SIG-M5 (cell line): ENCODE data around the gene SOX9.
"Not testable (repeated sequence)": the region's sequence is repeated elsewhere in the genome, so short reads cannot be mapped to it uniquely, and the experiment has no call there.

Source experiments
- DNase-seq: peaks from one replicate; lab custom pipeline; 2025; lab: John Stamatoyannopoulos, UW

The SOX9 gene

DNA sequence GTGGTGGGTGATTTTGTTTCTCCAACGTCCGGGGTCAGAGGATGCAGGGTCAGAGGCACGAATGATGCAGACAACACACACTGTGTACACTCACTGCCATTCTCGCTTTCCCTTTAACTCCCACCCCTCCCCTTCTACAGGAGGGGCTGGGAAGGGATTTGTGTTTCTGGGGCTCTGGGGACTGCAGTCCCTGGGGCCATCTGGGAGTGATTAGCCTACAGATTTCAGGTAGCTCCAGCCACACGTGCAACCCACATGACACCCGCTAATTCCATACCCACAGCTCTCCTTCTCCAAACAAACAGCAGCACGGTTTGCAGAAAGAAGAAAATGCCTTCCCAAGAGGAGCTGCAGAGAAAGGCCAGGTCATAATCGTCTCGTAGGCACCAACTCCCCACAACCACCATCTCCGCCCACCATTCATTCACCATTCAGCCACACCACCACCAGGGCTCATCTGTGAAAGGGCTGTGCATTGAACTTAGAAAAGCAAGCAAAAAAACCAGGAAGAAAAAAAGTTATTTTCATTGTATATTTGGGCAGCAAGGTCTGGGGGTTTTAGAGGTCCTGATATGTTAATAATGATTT, 9.4 kb upstream of the SOX9 start:
- DNase-seq = no peak

DNA sequence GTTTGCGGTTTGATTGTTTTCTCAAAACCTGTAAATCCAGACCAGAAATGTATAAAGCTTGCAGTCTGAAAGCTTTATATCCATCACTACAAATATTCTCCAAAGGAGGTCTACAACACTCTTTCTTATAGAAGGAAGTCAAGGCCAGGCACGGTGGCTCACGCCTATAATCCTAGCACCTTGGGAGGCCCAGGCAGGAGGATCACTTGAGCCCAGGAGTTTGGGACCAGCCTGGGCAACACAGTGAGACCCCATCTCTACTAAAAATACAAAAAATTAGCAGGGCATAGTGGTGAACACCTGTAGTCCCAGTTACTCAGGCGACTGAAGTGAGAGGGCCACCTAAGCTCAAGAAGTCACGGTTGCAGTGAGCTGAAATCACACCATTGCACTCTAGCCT, 8.9 kb upstream of the SOX9 start:
- not testable (repeated sequence) for DNase-seq

DNA sequence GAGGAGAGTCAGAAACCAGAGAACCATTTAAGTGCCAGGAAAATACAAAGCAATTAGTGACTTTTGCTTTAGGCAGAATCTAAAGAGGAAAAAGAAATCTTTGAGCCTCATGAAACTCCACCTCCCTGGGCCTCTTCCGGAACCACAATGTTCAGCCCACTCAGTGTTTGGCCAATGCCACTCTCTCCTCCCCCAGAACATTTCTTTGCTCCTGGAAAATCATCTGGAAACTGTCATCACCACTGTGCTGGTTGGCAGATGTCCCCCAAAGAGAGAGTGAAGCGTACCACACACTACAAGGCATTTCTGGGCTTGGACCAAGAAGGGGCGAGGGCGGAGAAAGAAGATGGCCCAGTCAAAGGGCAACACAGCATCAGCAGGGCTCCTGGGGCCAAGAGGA, 7.1 kb upstream of the SOX9 start:
- DNase-seq = no peak

DNA sequence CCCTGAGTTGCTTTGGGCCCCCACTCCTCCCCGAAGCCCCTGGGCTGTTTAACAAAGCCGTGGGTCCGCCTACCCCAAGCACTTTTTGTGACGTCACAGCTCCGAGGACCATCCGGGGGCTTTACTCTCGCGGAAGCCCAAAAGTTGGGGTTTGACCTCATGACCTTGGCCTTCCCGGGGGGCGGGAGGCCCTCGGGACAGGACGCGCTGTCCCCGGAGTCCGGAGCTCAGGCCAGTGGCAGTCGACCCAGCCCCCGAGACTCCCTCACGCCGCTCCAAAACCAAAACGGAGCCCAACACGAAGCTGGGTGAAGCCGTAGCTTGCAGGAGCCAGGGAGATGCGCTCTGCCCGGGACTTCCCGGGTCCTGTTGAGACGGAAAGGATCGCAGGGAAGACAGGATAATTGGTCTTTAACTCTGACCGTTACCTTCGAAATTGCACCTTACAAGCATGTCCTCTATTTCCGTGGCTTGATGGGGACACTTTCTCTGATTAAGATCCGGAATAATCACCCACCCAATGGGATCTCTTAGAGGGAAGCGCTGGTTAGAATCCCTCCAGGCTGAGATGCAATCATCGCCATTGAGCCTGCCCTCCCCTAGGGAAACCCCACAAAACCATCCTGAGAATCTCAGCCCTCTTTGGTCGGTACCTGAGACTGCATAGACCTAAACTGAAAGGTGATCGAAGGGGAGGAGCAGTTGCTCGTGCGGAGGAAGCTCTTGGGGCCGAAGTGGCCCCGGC, 4.9 kb upstream of the SOX9 start:
- no peak for DNase-seq

DNA sequence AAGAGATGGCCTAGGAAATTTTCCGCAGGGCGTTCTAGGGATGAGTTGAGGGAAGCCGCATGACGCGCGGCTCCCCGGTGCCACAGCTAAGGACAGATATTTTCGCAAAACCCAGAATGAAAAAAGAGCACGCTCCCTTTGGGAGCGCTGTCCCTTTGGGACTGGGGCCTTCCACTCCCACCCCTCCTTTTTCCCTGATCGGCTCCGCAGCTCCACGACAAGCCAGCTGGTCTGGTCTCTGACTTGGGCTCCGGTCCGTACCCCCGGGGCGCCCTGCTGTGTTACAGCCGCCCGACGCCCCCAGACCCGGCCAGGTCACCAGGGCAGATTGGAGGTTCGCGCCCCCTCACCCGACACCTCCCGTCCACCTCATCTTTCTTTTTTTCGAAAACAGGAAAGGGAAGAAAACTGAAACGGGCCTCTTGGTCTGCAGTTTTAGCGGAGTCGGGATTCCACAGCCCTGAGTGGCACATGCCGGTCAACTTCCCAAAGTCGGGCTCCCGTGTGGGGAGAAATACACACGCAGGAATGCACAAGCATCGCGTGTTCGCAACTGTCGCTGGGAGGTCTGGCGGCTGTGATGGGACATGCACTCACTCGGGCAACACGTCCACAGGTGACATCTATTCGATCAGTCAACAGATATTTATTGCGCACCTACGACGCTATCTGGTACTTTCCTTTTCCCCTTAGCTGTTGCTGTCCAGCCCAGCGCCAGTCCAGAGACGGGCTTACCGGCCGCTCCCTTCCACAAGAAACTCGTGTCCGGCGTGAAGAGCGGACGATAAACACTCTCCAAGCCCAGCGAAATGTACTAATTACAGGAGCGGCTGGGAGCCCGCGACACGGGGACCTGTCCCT, 3.9 kb upstream of the SOX9 start:
- no peak for DNase-seq

- DNase-seq = no peak
Measured at GRCh38 chr17:72117535-72118334, 3.1 kb upstream of the SOX9 start.

DNA sequence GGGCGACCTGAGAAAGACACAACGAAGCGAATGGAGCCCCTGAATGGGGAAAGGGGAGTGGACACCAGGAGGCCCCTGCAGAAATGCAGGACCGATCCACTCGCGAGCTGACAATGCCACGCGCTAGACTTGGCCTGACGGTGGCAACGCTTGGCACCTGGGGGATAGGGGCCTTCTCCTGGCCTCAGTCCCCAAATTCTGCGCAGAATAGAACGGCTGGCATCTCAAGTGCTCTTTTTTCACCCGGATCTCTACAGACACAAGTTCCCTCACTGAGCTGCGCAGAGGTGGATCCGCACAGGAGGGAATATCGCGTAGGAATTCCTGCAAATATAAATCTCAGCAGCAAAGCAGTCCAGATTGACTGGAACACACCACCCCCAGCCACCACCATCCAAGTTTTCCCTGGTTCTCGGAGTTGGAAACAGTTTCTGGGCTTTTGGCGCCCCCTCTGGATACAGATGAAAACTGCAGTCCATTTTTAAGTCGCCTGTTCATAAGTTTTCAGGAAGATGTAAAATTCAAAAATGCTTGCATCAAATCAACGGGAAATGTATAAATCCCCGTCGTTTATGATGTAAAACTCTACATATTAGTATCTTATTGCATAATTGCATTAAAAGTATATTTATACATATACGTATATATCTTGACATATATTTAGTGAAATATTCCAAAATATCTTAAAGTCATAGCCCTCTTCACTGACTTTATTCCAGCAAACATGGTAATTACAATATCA, 2.3 kb upstream of the SOX9 start:
- DNase-seq = no peak

- DNase-seq = no peak
Measured at GRCh38 chr17:72119077-72119872, 1.5 kb upstream of the SOX9 start.

DNA sequence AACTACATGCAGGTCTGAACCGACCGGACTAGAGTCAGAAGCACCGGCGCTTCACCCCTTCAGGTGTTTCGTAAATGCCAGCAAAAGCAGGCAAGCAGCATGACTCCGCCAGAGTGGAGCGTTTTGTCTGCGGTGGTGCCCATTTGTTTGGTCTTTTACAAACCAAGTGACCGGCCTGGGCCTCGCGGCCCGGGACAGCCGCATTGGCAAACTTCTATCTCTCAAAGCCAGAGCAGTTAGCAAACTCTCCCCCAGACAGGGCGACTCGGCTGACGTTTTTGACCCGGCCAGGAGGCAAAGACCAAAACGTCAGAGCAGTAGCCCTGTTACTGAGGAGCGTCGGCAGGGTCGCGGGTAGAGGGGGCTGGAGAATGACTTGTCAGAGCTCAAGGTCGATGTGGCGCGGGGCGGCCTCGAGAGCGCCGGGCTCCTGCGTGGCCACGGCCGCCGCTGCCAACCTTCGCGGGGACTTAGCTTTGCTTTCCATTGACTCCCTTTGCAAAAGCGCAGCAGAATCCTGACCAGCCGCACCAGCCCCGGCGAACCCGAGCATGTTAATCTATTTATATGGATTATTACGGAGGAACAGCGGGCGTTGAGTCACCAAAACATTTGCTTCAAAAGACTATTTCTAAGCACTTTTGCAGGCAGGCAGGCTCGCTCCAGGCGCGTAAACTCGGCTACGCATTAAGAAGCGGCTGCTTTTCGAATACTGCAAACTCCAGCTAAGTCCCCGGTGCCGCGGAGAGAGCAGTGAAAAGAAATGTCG, 763 bp upstream of the SOX9 start:
- no peak for DNase-seq

- no peak for DNase-seq
Measured at GRCh38 chr17:72121164-72122009, 567 bp downstream of the SOX9 start.

DNA sequence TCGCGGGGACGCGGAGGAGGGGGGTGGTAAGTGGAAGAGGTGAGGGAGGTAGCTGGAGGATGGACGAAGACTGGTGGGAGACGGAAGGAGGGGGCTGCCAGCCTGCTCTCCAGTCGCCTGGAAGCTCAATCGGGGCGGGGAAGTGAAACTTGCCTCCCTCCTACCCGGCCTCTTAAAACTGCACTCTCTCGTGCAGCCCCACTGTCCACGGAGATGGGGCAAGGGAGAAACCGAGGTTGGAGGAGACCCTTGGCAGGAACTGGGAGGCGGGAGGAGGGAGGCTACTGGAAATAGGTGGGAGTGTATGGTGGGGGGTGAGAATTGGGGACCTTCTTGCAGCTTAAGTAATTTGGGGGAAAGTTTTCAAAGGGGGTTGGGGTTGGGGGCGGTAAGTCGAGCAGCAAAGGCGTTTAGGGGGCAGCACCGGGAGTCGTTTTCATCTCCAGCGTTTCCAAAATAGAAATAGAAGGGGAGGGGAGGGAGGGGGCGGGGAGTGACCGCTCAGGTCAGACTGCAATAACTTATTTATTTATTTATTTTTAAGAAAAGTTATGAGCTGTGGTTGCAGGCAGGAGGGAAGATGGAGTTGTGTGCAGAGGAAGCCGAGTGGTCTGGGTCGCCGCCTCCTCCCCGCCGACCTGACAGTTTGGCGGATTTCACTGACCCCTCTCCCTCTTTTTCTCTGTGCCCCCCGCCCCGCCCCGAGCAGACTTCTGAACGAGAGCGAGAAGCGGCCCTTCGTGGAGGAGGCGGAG, 1.4 kb downstream of the SOX9 start:
- DNase-seq = no peak

- no peak for DNase-seq
Measured at GRCh38 chr17:72122765-72123529, 2.1 kb downstream of the SOX9 start.

- no peak for DNase-seq
Measured at GRCh38 chr17:72123530-72124437, 3.0 kb downstream of the SOX9 start.

DNA sequence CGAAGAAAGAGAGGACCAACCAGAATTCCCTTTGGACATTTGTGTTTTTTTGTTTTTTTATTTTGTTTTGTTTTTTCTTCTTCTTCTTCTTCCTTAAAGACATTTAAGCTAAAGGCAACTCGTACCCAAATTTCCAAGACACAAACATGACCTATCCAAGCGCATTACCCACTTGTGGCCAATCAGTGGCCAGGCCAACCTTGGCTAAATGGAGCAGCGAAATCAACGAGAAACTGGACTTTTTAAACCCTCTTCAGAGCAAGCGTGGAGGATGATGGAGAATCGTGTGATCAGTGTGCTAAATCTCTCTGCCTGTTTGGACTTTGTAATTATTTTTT, 3.6 kb downstream of the SOX9 start:
- no peak for DNase-seq

DNA sequence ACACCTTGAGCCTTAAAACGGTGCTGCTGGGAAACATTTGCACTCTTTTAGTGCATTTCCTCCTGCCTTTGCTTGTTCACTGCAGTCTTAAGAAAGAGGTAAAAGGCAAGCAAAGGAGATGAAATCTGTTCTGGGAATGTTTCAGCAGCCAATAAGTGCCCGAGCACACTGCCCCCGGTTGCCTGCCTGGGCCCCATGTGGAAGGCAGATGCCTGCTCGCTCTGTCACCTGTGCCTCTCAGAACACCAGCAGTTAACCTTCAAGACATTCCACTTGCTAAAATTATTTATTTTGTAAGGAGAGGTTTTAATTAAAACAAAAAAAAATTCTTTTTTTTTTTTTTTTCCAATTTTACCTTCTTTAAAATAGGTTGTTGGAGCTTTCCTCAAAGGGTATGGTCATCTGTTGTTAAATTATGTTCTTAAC, 4.4 kb downstream of the SOX9 start:
- DNase-seq = no peak

- no peak for DNase-seq
Measured at GRCh38 chr17:72125742-72126141, 4.9 kb downstream of the SOX9 start.
